Right lobe of liver (tissue), 4 donors: ENCODE data around the gene CYSTM1.

Experiments used
- POLR2A ChIP-seq: fragments of 450-650 bp; IDR thresholded peaks from one replicate; pipeline ENCODE4 v1.6.1; 2017; ENCODE audit warnings: antibody characterized with exemption, mild to moderate bottlenecking
- TF ChIP-seq, protein P1 (sequence below), 4 donors: fragments of 200-600 bp in 3 of 4; fragments of 450-650 bp in 1 of 4; IDR thresholded peaks; one replicate each; pipeline versions ENCODE4 v1.5.1 to v1.8.0; 2016 to 2022; ENCODE audit warnings: antibody characterized with exemption in 4 of 4, mild to moderate bottlenecking in 2 of 4
- donor health status: DM: no; HTN: no; CAD: no.
- donor health status: DM: no; HTN: no; CAD: no.
- donor health status: DM: no; HTN: yes; CAD: no.

DNA sequence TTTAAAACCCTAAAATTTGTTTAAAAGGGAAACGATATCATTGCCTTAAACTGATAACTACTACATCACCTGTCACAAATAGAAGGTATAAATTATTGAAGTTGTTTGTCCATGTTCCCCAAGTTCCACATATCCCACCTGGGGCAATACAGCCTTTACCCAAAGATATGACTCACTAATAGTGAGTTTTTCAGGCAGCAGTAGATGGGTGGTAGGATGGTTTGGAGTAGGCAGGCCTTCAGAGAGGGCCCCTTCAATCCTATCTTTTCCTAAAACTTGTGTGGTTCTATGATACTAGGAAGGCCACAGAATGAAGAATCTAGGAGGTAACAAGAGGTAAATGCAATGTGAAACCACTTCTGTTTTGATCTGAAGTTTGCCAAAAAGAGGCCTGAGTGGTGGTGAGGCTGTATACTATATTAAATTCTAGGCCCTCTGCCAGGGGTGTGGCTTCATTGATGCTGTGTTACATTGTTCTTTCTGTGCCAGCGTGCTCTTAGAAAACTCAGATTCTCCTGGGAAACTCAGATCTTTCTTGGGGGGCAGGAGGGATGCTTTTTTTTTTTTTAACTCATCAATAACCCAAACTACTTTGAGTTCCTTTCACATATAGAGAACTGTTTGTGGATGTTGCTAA is 7.2 kb downstream of the CYSTM1 start:
- TF ChIP-seq, protein P1, sequence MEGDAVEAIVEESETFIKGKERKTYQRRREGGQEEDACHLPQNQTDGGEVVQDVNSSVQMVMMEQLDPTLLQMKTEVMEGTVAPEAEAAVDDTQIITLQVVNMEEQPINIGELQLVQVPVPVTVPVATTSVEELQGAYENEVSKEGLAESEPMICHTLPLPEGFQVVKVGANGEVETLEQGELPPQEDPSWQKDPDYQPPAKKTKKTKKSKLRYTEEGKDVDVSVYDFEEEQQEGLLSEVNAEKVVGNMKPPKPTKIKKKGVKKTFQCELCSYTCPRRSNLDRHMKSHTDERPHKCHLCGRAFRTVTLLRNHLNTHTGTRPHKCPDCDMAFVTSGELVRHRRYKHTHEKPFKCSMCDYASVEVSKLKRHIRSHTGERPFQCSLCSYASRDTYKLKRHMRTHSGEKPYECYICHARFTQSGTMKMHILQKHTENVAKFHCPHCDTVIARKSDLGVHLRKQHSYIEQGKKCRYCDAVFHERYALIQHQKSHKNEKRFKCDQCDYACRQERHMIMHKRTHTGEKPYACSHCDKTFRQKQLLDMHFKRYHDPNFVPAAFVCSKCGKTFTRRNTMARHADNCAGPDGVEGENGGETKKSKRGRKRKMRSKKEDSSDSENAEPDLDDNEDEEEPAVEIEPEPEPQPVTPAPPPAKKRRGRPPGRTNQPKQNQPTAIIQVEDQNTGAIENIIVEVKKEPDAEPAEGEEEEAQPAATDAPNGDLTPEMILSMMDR (IDR thresholded peaks at IDR 0.05), result no peak
- TF ChIP-seq POLR2A, result no peak
